Stimulated activated naive CD8-positive, alpha-beta T cell treated with anti-CD3 and anti-CD28 coated beads, Interleukin-15, Interleukin-2, amounts not matched to agents 100 ng/mL and 50 ng/mL, for 24 hours (primary cell): ENCODE measurements around the gene MARK1.
"Not testable (repeated sequence)": the region's sequence is repeated elsewhere in the genome, so short reads cannot be mapped to it uniquely, and the experiment has no call there.

Source experiments
- H3K27ac Mint-ChIP-seq: one replicate; pipeline ENCODE4 v1.8.0; 2021; ENCODE audit warnings: mild to moderate bottlenecking, mixed read lengths
- H3K27me3 Mint-ChIP-seq: one replicate; pipeline ENCODE4 v1.8.0; 2021; ENCODE audit warnings: mixed read lengths
- H3K36me3 Mint-ChIP-seq: one replicate; pipeline ENCODE4 v1.8.0; 2021; ENCODE audit warnings: low read depth, mixed read lengths
- H3K4me1 Mint-ChIP-seq: one replicate; pipeline ENCODE4 v1.8.0; 2021; ENCODE audit warnings: low read depth, mixed read lengths
- H3K4me3 Mint-ChIP-seq: one replicate; pipeline ENCODE4 v1.8.0; 2021; ENCODE audit warnings: mild to moderate bottlenecking, mixed read lengths
- H3K9me3 Mint-ChIP-seq: one replicate; pipeline ENCODE4 v1.8.0; 2021; ENCODE audit warnings: mixed read lengths

Gene MARK1

DNA sequence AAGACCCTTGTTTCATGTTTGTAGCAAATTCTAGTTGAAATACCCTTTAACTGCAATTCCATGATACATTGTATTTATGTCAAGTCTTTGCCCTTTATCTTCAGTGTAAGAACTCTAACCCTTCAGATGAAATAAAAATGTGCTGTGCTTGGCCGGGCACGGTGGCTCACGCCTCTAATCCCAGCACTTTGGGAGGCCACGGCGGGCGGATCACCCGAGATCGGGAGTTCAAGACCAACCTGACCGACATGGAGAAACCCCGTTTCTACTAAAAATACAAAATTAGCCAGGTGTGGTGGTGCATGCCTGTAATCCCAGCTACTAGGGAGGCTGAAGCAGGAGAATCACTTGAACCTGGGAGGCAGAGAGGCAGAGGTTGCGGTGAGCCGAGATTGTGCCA lies 155.8 kb downstream of the MARK1 start:
- not testable (repeated sequence) for H3K4me1 Mint-ChIP-seq, H3K27me3 Mint-ChIP-seq, H3K4me3 Mint-ChIP-seq, H3K36me3 Mint-ChIP-seq, H3K27ac Mint-ChIP-seq, H3K9me3 Mint-ChIP-seq

DNA sequence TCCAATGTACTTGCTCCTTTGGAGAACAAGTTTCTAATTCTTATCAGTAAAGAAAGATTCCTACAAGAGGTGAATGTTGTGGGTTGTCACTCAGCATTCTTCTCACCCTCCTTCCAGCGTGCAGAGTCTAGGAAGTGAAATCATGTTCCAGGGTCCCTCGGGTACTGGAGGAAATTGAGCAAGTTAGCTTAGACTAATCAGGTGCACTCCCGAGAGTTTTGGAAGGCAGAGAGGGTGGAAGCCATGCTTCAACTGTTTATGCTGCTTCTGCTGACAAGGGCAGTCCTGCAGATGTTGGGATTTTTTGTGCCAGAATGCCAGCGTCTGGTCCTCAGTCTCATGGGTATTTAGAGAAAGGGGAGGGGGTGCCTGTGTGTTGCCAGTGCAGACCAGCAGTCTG lies 157.0 kb downstream of the MARK1 start:
- H3K36me3 Mint-ChIP-seq, result no peaks in the 10 kb centered on the region
- no peaks in the 10 kb centered on the region for H3K9me3 Mint-ChIP-seq
- no peak overlapping the region for H3K4me3 Mint-ChIP-seq
- peaks cover 4% of the 10 kb centered on the region for H3K27me3 Mint-ChIP-seq
- H3K27ac Mint-ChIP-seq, result no peak overlapping the region
- H3K4me1 Mint-ChIP-seq, result peaks cover 3% of the 10 kb centered on the region

DNA sequence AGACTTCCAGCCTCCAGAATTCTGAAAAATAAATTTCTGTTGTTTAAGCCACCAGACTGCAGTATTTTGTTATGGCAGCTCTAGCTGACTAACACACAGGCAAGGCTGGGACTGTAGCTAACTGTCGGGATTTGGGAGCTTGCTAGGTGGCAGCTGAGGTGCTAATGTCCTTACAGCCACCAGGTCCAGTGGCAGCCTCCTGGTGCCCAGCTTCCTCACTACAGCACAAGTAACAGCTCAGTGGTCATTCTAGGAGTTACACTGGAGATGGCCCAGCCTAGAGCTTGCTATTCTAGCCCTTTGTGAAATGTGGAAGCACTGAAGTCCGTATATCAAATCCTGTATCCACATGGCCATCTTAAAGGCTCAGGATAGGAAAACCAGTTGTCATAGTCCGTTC lies 157.9 kb downstream of the MARK1 start:
- H3K4me1 Mint-ChIP-seq, result peaks cover 5% of the 10 kb centered on the region
- H3K27ac Mint-ChIP-seq, result no peak overlapping the region
- H3K9me3 Mint-ChIP-seq, result no peaks in the 10 kb centered on the region
- H3K36me3 Mint-ChIP-seq, result no peaks in the 10 kb centered on the region
- peaks cover 7% of the 10 kb centered on the region for H3K27me3 Mint-ChIP-seq
- H3K4me3 Mint-ChIP-seq, result no peak overlapping the region

DNA sequence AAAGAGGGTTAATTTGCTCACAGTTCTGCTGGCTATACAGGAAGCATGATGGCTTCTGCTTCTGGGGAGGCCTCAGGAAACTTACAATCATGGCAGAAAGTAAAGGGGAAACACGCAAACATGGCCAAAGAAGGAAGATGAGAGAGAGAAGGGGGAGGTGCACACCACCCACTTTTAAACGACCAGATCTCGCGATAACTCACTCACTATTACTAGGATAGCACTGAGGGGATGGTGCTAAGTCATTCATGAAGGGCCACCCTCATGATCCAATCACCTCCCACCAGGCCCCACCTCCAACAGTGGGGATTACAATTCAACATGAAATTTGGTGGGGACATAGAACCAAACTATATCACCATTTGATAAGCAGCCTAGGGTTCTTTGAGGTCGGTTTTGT lies 159.9 kb downstream of the MARK1 start:
- Mint-ChIP-seq H3K9me3 (no peaks in the 10 kb centered on the region), H3K27me3 (peaks cover 24% of the 10 kb centered on the region), H3K4me3 (no peak overlapping the region), H3K27ac (no peak overlapping the region), H3K4me1 (peaks cover 5% of the 10 kb centered on the region), H3K36me3 (no peaks in the 10 kb centered on the region)

DNA sequence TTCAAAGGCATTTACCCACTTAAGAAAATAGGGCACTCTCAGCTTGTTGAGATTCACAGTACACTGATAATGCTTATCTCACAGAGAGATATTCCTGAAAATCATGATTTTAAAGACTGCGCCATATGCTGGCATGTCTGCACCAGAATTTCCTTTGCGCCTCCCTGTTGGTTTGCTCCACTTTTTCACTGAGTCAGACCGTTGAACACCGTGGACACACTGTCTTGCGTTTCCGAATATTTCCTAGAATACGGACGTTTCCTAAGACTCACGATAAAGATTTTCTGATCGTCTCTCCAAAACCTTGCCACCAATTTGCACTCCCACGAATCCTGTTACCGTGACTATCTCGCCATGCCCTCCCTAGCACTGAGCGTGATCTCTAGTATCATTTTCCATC lies 161.7 kb downstream of the MARK1 start:
- Mint-ChIP-seq H3K27ac (no peak overlapping the region), H3K36me3 (no peaks in the 10 kb centered on the region), H3K4me3 (peak overlapping the region; percentile 79), H3K9me3 (no peaks in the 10 kb centered on the region), H3K4me1 (peaks cover 5% of the 10 kb centered on the region), H3K27me3 (peaks cover 28% of the 10 kb centered on the region)

DNA sequence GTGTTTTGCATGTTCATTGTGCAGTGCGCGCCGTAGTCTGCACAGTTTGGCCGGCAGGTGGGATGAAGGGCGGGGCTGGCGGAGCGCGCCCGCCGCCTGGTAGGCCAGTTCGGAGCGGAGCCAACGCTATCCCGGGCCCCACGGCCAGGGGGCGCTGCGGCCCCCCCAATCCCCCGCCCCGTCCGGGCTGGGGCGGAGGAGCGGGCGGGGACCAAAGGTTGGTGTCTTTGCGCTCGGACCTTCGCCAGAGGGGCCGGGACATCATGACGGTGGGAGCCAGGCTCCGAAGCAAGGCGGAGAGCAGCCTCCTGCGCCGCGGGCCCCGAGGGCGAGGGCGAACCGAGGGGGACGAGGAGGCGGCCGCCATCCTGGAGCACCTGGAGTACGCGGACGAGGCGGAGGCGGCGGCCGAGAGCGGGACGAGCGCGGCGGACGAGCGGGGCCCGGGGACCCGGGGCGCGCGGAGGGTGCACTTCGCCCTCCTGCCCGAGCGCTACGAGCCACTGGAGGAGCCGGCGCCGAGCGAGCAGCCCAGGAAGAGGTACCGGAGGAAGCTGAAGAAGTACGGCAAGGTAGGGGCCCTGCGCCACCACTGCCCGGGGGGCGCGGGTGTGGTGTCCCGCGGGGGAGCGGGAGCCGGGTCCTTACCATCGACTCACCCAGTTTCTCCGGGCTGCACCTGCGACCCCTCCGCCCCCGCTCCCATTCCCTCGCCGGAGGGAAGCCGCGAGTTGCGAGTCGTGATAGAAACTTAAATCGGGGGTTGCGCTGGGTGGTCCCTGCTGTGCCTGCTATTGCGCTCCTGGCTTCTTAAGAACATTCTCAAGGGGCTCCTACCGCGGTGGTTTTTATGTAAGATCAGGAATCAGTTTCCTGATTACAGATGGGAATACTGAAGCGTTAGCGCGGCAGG lies 162.5 kb downstream of the MARK1 start, which contains the start of gene C1orf115:
C1orf115 (plus strand) TSS at position 224 of the 913 bp plus-strand sequence; CDS start at position 264, 40 bp downstream.
- Mint-ChIP-seq H3K27me3 (peaks cover 28% of the 10 kb centered on the region), H3K27ac (no peak within 1 kb of the TSS), H3K4me1 (peaks cover 5% of the 10 kb centered on the region), H3K36me3 (no peaks in the 10 kb centered on the region), H3K9me3 (no peaks in the 10 kb centered on the region), H3K4me3 (peak within 1 kb of the TSS; percentile 79)

DNA sequence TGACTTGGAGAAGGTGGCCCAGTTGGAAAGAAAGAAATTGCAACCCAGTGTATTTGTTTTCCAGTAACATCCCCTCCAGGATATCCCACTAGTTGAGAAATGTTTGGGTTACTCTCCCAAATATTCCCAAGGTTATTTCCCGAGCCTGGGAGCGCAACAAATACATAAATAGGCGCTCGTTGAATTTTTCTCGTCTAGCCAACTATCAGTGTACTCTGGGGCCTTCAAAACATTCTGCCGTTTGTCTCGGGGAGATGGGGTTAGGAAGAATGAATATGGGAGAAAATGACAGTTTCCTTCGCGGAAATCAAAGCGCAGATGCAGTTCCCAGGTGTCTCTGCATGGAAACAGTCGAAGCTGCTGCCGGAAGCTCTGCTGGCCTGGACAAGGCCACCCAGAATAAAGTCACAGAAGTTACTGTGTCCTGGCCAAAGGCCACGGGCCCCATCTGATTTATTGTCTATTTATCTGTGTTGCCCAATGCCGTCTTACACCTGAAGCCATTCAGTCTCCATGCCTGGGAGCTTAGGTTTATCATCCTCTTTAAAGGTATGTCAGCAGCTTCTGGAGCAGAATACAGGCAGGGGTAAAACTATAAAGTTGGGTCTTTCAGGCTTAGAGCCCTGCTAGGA lies 163.2 kb downstream of the MARK1 start:
- no peaks in the 10 kb centered on the region for H3K36me3 Mint-ChIP-seq
- H3K27ac Mint-ChIP-seq, result no peak overlapping the region
- H3K9me3 Mint-ChIP-seq, result no peaks in the 10 kb centered on the region
- peaks cover 28% of the 10 kb centered on the region for H3K27me3 Mint-ChIP-seq
- H3K4me3 Mint-ChIP-seq, result peak overlapping the region; percentile 49
- peaks cover 5% of the 10 kb centered on the region for H3K4me1 Mint-ChIP-seq

DNA sequence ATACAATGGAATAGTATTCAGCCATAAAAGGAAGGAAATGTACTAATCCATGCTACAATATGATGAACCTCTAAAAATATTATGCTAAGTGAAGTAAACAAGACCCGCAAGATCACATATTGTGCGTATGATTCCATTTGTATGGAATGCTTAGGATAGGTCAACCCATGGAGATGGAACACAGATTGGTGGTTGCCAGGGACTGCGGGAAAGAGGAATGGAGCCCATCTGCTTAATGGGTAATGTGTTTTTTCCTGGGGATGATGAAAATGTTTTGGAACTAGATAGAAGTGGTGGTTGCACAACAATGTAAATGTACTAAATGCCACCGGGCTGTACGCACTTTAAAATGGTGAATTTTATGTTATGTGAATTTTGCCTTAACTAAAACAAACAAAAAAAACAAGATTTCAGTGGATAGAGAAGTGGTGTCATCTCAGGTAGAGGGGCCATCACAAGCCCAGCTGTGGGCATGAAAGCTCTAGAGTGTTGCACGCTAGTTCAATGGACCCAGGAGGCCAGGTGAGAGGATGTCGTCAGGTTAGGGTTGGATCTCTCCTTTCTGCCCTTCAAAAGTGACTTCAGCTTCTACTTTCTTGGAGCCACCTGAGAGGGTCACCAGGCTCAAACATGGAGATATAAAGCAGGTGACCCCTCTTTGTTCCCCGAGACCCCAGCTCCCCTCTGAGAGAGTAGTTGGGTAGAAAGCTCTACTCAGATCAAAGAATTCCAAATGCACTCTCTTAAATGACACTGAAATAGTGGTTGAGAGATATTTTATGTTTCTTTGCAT lies 164.7 kb downstream of the MARK1 start:
- H3K27ac Mint-ChIP-seq, result no peak overlapping the region
- H3K27me3 Mint-ChIP-seq, result peaks cover 28% of the 10 kb centered on the region
- no peaks in the 10 kb centered on the region for H3K36me3 Mint-ChIP-seq

DNA sequence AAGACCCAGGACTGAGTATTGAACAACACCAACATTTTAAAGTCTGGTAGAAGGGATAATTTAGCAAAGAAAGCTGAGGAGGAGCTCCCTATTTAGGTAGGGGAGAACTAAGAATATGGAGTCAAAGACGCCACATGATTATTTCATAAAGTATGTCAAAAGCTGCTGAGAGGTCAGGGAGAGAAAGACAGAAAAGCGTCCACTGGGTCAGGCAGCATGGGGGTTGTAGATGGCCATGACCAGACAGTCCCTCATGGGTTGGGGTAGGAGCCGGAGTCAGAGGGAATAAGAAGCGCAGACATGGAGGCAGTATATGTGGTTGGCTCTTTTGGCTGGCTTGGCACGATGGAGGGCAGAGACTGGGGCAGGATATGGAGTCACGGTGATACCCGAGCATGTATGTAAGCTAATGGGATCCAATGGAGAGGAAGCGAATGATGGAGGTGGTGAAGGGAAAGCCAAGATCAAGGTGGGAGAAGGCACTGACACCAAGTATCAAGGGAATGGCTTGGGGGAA lies 167.0 kb downstream of the MARK1 start:
- peaks cover 1% of the 10 kb centered on the region for H3K4me1 Mint-ChIP-seq
- no peak overlapping the region for H3K4me3 Mint-ChIP-seq
- no peaks in the 10 kb centered on the region for H3K9me3 Mint-ChIP-seq
- peaks cover 24% of the 10 kb centered on the region for H3K27me3 Mint-ChIP-seq
- H3K27ac Mint-ChIP-seq, result no peak overlapping the region
- no peaks in the 10 kb centered on the region for H3K36me3 Mint-ChIP-seq

More for the DNA sequence above, 164.7 kb downstream of the MARK1 start:
- Mint-ChIP-seq H3K9me3 (no peaks in the 10 kb centered on the region), H3K4me1 (peaks cover 5% of the 10 kb centered on the region), H3K4me3 (no peak overlapping the region)

DNA sequence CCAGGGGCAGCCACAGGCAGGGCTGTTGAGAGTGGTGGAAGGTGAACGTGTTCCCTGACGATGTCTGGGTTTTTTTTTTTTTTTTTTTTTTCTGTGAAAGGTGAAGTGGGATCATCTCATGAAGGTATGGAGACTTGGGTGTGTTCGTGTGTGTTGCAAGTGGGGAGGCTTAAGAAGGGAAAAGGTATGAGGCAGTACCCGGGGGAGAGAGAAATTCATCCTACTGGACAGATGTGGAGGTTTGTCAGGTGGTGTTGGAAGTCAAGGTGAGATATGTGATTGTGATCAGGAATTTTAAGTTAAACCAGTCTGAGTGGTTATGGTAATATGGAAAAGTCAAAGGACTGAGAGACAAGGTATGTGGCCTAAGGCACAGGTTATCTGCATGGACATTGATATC lies 167.5 kb downstream of the MARK1 start:
- H3K9me3 Mint-ChIP-seq, result no peaks in the 10 kb centered on the region
- no peak overlapping the region for H3K27ac Mint-ChIP-seq
- H3K36me3 Mint-ChIP-seq, result no peaks in the 10 kb centered on the region
- no peak overlapping the region for H3K4me3 Mint-ChIP-seq
- H3K4me1 Mint-ChIP-seq, result no peaks in the 10 kb centered on the region
- H3K27me3 Mint-ChIP-seq, result peaks cover 22% of the 10 kb centered on the region

DNA sequence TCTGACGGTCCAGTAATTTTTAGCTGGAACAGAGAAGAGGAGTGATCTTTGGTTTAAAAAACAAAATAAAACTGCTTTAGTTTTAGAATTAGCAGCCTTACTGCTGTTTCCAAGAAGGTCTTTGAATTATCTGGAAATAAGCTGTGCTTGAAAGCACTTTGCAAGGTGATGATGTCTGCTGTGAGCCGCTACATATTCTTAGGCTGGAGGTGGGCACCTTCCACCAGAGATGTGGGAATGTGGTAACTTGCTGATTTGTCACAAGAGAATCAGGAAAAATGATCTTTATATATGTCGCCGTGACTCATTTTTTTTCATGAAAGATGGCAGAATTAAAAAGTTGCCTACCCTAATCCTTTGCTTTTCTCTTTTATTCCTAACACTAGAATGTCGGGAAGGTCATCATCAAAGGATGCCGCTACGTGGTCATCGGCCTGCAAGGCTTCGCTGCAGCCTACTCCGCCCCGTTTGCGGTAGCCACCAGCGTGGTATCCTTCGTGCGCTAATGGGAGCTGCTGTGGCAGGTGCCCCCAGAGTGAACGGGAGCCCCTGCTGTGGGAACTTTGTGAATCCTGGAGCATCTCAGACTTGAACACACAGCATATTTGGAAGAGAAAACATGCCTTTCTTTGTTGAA lies 168.4 kb downstream of the MARK1 start:
- peaks cover 17% of the 10 kb centered on the region for H3K27me3 Mint-ChIP-seq
- H3K9me3 Mint-ChIP-seq, result no peaks in the 10 kb centered on the region
- H3K27ac Mint-ChIP-seq, result no peak overlapping the region
- H3K4me3 Mint-ChIP-seq, result no peak overlapping the region
- no peaks in the 10 kb centered on the region for H3K36me3 Mint-ChIP-seq
- H3K4me1 Mint-ChIP-seq, result no peaks in the 10 kb centered on the region

DNA sequence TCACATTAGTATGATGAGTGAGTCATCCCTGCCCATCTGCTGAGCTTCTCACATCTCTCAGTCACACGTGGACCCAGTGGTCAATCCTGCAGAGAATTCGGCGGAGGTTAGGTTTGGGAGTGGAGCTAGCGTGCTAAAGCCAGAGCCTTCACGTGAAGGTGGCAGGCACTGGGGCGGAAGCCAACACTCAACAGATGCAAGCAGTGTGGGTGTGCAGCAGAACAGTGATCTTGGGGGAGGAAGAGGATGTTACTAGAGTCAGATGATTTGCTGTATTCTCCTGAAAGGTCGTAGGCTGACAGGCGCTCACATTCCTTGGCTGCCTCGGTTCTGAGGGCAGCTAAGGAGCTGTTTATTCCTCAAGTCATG lies 168.9 kb downstream of the MARK1 start:
- Mint-ChIP-seq H3K4me1 (no peaks in the 10 kb centered on the region), H3K36me3 (no peaks in the 10 kb centered on the region), H3K4me3 (no peak overlapping the region), H3K27ac (no peak overlapping the region), H3K27me3 (peaks cover 13% of the 10 kb centered on the region), H3K9me3 (no peaks in the 10 kb centered on the region)

DNA sequence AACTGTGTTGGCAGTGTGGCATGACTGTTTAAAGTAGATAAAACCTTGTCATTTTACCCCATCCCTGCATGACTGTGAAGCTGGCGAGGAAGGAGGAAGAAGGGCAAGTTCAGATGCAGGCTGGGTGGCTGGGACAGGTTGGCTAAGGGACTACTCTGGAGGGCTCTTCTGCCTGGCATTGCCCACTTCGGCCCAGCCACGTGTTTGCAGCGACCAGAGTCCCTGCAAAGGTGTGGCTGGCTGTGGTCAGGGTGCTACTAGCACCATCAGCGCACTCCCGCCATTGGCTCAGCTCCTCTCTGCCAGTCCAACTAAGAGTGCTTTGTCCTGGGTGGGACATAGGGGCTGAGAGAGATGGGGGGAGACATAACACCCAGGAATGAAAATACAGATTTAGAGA lies 169.4 kb downstream of the MARK1 start:
- no peaks in the 10 kb centered on the region for H3K9me3 Mint-ChIP-seq
- no peak overlapping the region for H3K27ac Mint-ChIP-seq

DNA sequence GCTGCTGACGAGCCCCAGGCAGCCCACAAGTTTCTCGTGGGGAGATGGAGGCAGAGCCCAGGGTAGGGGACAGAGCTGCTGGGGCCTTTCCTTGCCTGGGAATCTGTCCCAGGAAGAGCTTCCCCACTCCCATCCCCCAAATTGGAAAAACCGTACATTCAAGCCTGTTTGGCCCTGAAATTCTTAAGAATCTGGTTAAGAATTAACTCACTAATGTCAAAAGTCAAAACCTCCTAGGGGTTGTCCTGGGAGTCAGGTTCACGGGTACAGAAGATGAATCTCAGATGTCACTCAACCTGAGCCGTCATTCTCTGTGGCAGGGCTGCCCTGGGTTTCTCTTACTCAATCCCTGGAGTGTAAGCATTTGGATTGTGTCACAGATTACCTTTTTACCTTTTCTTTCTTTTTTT lies 170.7 kb downstream of the MARK1 start:
- Mint-ChIP-seq H3K36me3 (no peaks in the 10 kb centered on the region), H3K27me3 (peaks cover 9% of the 10 kb centered on the region), H3K9me3 (no peaks in the 10 kb centered on the region), H3K27ac (no peak overlapping the region), H3K4me3 (no peak overlapping the region), H3K4me1 (no peaks in the 10 kb centered on the region)

More for the DNA sequence above, 169.4 kb downstream of the MARK1 start:
- Mint-ChIP-seq H3K4me3 (no peak overlapping the region), H3K4me1 (no peaks in the 10 kb centered on the region), H3K36me3 (no peaks in the 10 kb centered on the region), H3K27me3 (peaks cover 14% of the 10 kb centered on the region)
